C4-2B (cell line): ENCODE results near the gene FEV.

ENCODE experiments used
- CTCF ChIP-seq: fragments of 450-650 bp; conservative IDR thresholded peaks from 2 replicates; pipeline ENCODE4 v1.5.1; 2017; ENCODE audit warnings: mild to moderate bottlenecking
- ZFX ChIP-seq: fragments of 450-650 bp; IDR thresholded peaks from 2 replicates; pipeline ENCODE4 v1.6.1; 2017

- TF ChIP-seq CTCF (no peak), ZFX (no peak)
Measured at GRCh38 chr2:218944759-218945404, 40.1 kb downstream of the FEV start.
